Measurements from ENCODE around the gene TNS2. TPM values are rescaled to one million over a fixed set of nuclear protein-coding genes. Genes with fewer than 3 reads are reported as not detected.

The TNS2 gene
- total RNA-seq, 1 donor from 2014 or later = 2.5 TPM

DNA sequence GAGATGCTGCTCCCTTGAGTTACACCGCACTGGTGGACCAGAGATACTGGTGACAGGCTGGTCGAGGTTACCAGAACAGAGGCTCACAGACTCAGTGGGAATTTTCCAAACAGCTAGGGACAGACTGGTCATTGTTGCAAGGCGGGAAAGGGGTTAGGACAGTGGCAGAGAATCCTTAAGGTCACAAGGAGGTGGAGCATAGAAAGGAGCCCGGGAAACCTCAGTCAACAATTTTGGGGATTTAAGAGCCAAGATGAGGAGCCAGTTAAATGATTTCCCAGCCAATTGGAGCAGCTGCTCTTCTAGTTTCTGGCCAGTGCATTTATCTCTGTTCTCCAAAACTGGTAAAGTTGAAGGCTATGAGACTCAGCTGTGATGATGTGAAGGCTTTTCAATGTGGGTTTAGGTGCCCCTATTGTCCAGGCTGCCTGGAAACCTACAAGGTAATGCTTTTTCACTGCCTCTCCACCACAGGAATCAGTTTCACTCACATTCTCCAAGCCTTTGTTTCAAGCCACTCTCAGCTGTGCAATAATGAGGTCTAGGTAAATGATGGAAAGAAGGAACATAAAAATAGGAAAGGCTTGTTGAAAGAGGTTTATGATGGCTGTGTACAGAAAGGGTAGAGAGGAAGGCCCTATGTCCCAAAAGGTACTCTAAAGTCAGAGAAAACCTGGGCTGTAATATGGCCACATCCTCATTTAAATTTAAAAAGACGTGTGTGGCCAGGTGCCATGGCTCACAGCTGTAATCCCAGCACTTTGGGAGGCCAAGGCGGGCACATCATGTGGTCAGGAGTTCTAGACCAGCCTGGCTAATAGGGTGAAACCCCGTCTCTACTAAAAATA lies 7.0 kb upstream of the TNS2 start:
- Mint-ChIP-seq H3K9me3 (ENCODE audit: unreplicated experiment) (peaks cover 9% of the 10 kb centered on the region), H3K36me3 (ENCODE audit: unreplicated experiment) (peaks cover 5% of the 10 kb centered on the region), H3K4me1 (ENCODE audit: low read depth, unreplicated experiment) (peaks cover 3% of the 10 kb centered on the region), H3K27me3 (ENCODE audit: unreplicated experiment) (peaks cover 8% of the 10 kb centered on the region), H3K4me3 (ENCODE audit: unreplicated experiment) (no peak overlapping the region), H3K27ac (ENCODE audit: unreplicated experiment) (no peak overlapping the region)
- TF ChIP-seq, protein P1, sequence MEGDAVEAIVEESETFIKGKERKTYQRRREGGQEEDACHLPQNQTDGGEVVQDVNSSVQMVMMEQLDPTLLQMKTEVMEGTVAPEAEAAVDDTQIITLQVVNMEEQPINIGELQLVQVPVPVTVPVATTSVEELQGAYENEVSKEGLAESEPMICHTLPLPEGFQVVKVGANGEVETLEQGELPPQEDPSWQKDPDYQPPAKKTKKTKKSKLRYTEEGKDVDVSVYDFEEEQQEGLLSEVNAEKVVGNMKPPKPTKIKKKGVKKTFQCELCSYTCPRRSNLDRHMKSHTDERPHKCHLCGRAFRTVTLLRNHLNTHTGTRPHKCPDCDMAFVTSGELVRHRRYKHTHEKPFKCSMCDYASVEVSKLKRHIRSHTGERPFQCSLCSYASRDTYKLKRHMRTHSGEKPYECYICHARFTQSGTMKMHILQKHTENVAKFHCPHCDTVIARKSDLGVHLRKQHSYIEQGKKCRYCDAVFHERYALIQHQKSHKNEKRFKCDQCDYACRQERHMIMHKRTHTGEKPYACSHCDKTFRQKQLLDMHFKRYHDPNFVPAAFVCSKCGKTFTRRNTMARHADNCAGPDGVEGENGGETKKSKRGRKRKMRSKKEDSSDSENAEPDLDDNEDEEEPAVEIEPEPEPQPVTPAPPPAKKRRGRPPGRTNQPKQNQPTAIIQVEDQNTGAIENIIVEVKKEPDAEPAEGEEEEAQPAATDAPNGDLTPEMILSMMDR (IDR thresholded peaks at IDR 0.05; ENCODE audit: partially characterized antibody, unreplicated experiment) = no peak
- no peak for DNase-seq

- Mint-ChIP-seq H3K27ac (ENCODE audit: unreplicated experiment) (no peak overlapping the region), H3K4me3 (ENCODE audit: unreplicated experiment) (no peak overlapping the region), H3K27me3 (ENCODE audit: unreplicated experiment) (peaks cover 6% of the 10 kb centered on the region), H3K4me1 (ENCODE audit: low read depth, unreplicated experiment) (peaks cover 8% of the 10 kb centered on the region), H3K36me3 (ENCODE audit: unreplicated experiment) (peaks cover 5% of the 10 kb centered on the region), H3K9me3 (ENCODE audit: unreplicated experiment) (peaks cover 7% of the 10 kb centered on the region)
- TF ChIP-seq, protein P1 (IDR thresholded peaks at IDR 0.05; ENCODE audit: partially characterized antibody, unreplicated experiment) = no peak
- DNase-seq = no peak
Measured at GRCh38 chr12:53044052-53044581, 5.7 kb upstream of the TNS2 start.

GRCh38 chr12:53044896-53045695 lies 4.8 kb upstream of the TNS2 start:
- H3K27ac Mint-ChIP-seq (ENCODE audit: unreplicated experiment) = no peak overlapping the region

GRCh38 chr12:53045696-53046045 lies 4.2 kb upstream of the TNS2 start:
- Mint-ChIP-seq H3K4me1 (ENCODE audit: low read depth, unreplicated experiment) (peaks cover 12% of the 10 kb centered on the region), H3K27me3 (ENCODE audit: unreplicated experiment) (peaks cover 12% of the 10 kb centered on the region), H3K27ac (ENCODE audit: unreplicated experiment) (peak overlapping the region; percentile 22), H3K9me3 (ENCODE audit: unreplicated experiment) (peaks cover 7% of the 10 kb centered on the region), H3K36me3 (ENCODE audit: unreplicated experiment) (peaks cover 5% of the 10 kb centered on the region), H3K4me3 (ENCODE audit: unreplicated experiment) (peak overlapping the region; percentile 91)
- TF ChIP-seq, protein P1 (IDR thresholded peaks at IDR 0.05; ENCODE audit: partially characterized antibody, unreplicated experiment) = no peak
- no peak for DNase-seq

More at GRCh38 chr12:53044896-53045695, 4.8 kb upstream of the TNS2 start:
- Mint-ChIP-seq H3K4me3 (ENCODE audit: unreplicated experiment) (peak overlapping the region; percentile 48), H3K4me1 (ENCODE audit: low read depth, unreplicated experiment) (peaks cover 12% of the 10 kb centered on the region), H3K27me3 (ENCODE audit: unreplicated experiment) (peaks cover 7% of the 10 kb centered on the region), H3K36me3 (ENCODE audit: unreplicated experiment) (peaks cover 5% of the 10 kb centered on the region), H3K9me3 (ENCODE audit: unreplicated experiment) (peaks cover 7% of the 10 kb centered on the region)
- no peak for DNase-seq
- TF ChIP-seq, protein P1 (IDR thresholded peaks at IDR 0.05; ENCODE audit: partially characterized antibody, unreplicated experiment) = no peak

Data from glutamatergic neuron (in vitro differentiated cells).